Left ventricle myocardium inferior (tissue), 1 donor: ENCODE measurements around the gene ALG5. TPM values are rescaled to one million over a fixed set of nuclear protein-coding genes. Genes with fewer than 3 reads are reported as not detected.
A peak's percentile ranks its signal among the peaks of the same experiment; 100 is the strongest.

ENCODE experiments used
- DNase-seq: peaks from one replicate; pipeline ENCODE4 v3.0.0-alpha.2; 2020
- H3K27ac ChIP-seq: fragments of 200-600 bp; replicated peaks from 2 replicates; pipeline ENCODE4 v1.8.0; 2021
- H3K27me3 ChIP-seq: fragments of 200-600 bp; 2 replicates; pipeline ENCODE4 v1.8.0; 2021; ENCODE audit warnings: low read depth
- H3K36me3 ChIP-seq: fragments of 200-600 bp; 2 replicates; pipeline ENCODE4 v1.8.0; 2021
- H3K4me1 ChIP-seq: fragments of 200-600 bp; 2 replicates; pipeline ENCODE4 v1.8.0; 2021
- H3K4me3 ChIP-seq: fragments of 200-600 bp; 2 replicates; pipeline ENCODE4 v1.8.0; 2021; ENCODE audit warnings: mild to moderate bottlenecking, moderate library complexity
- H3K9me3 ChIP-seq: fragments of 200-600 bp; replicated peaks from 2 replicates; pipeline ENCODE4 v1.8.0; 2021
- CTCF ChIP-seq: fragments of 200-600 bp; IDR thresholded peaks from 2 replicates; pipeline ENCODE4 v1.8.0; 2021; ENCODE audit warnings: antibody characterized with exemption, mild to moderate bottlenecking, borderline replicate concordance
- intact Hi-C: fragments of 100-400 bp; cut with micrococcal nuclease; formaldehyde crosslinking; loops from one replicate; pipeline ENCODE4 v1.11.0; 2022
- total RNA-seq: library from RNA; stranded (reverse); fragmentation: NEBNext Ultra II Directional; extraction: Animal tissue kit (Norgen Biotek cat#: 25700); gene quantifications from one replicate; pipeline ENCODE4 v1.2.1, GENCODE V29; 2021
- donor health status: DM: no; HTN: yes; CAD: no; lungs with severe emphysema.

ALG5 gene
- total RNA-seq, 1 donor from 2014 or later: 9.1 TPM

- H3K4me1 ChIP-seq: no peaks in the 10 kb centered on the region
- H3K27ac ChIP-seq: no peak overlapping the region
- H3K9me3 ChIP-seq: no peaks in the 10 kb centered on the region
- peaks cover 87% of the 10 kb centered on the region for H3K36me3 ChIP-seq
- no peaks in the 10 kb centered on the region for H3K27me3 ChIP-seq
- intact Hi-C loops: no loop called here
- no peak for DNase-seq
- no peak for TF ChIP-seq CTCF
- H3K4me3 ChIP-seq: no peak overlapping the region
Observed at GRCh38 chr13:37014609-37015008, 15.5 kb upstream of the ALG5 start.

GRCh38 chr13:37011788-37012187 lies 12.6 kb upstream of the ALG5 start:
- Histone ChIP-seq H3K27ac (no peak overlapping the region), H3K4me3 (no peak overlapping the region), H3K36me3 (peaks cover 87% of the 10 kb centered on the region), H3K27me3 (no peaks in the 10 kb centered on the region), H3K4me1 (no peaks in the 10 kb centered on the region), H3K9me3 (no peaks in the 10 kb centered on the region)
- no peak for TF ChIP-seq CTCF
- intact Hi-C loops: no loop called here
- DNase-seq: no peak

- Histone ChIP-seq H3K4me1 (no peaks in the 10 kb centered on the region), H3K27me3 (no peaks in the 10 kb centered on the region), H3K9me3 (no peaks in the 10 kb centered on the region), H3K36me3 (peaks cover 87% of the 10 kb centered on the region), H3K27ac (no peak overlapping the region), H3K4me3 (no peak overlapping the region)
- TF ChIP-seq CTCF: no peak
- DNase-seq: no peak
- intact Hi-C loops: no loop called here
Observed at GRCh38 chr13:37011002-37011401, 11.9 kb upstream of the ALG5 start.

- intact Hi-C loops: no loop called here
- H3K4me3 ChIP-seq: no peak overlapping the region
- TF ChIP-seq CTCF: no peak
- H3K27me3 ChIP-seq: no peaks in the 10 kb centered on the region
- no peak overlapping the region for H3K27ac ChIP-seq
- H3K36me3 ChIP-seq: peaks cover 87% of the 10 kb centered on the region
- H3K9me3 ChIP-seq: no peaks in the 10 kb centered on the region
- no peak for DNase-seq
- H3K4me1 ChIP-seq: no peaks in the 10 kb centered on the region
Observed at GRCh38 chr13:37010424-37010823, 11.3 kb upstream of the ALG5 start.

- TF ChIP-seq CTCF: no peak
- Histone ChIP-seq H3K36me3 (peaks cover 90% of the 10 kb centered on the region), H3K9me3 (no peaks in the 10 kb centered on the region), H3K4me1 (no peaks in the 10 kb centered on the region), H3K27me3 (no peaks in the 10 kb centered on the region), H3K4me3 (no peak overlapping the region), H3K27ac (no peak overlapping the region)
- no peak for DNase-seq
- intact Hi-C loops: no loop called here
Observed at GRCh38 chr13:37009692-37010091, 10.6 kb upstream of the ALG5 start.

GRCh38 chr13:37001921-37002250 lies 2.7 kb upstream of the ALG5 start:
- no peak for DNase-seq
- no peaks in the 10 kb centered on the region for H3K27me3 ChIP-seq
- no peak overlapping the region for H3K27ac ChIP-seq
- H3K4me3 ChIP-seq: peak overlapping the region; percentile 87
- H3K36me3 ChIP-seq: peaks cover 37% of the 10 kb centered on the region
- intact Hi-C loops: no loop called here
- H3K4me1 ChIP-seq: peaks cover 41% of the 10 kb centered on the region
- no peaks in the 10 kb centered on the region for H3K9me3 ChIP-seq
- TF ChIP-seq CTCF: no peak
